ENCODE data around the gene KCNMA1.

Gene KCNMA1

DNA sequence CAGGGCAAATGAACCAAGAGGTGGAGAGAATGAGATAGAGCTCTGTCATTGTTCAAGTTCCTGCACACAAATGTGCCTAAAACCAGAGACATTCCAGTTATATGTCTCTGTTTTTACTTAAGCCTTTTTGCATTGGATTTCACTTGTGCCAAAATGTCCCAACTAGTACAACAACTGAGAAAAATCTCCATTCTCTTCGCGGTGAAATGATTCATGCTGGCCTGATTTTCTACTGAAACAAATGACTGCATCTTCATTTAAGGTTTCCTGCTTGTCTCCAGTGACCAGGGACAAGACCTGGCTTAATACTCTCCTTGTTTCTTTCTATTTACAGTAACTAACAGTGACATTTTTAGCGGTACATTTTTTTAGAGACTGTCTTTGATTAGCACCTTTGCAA is 714.9 kb downstream of the KCNMA1 start:
- FAIRE-seq (no peak), DNase-seq (ENCODE audit: insufficient read length, low spot score) (no peak)
- TF ChIP-seq, protein P1, sequence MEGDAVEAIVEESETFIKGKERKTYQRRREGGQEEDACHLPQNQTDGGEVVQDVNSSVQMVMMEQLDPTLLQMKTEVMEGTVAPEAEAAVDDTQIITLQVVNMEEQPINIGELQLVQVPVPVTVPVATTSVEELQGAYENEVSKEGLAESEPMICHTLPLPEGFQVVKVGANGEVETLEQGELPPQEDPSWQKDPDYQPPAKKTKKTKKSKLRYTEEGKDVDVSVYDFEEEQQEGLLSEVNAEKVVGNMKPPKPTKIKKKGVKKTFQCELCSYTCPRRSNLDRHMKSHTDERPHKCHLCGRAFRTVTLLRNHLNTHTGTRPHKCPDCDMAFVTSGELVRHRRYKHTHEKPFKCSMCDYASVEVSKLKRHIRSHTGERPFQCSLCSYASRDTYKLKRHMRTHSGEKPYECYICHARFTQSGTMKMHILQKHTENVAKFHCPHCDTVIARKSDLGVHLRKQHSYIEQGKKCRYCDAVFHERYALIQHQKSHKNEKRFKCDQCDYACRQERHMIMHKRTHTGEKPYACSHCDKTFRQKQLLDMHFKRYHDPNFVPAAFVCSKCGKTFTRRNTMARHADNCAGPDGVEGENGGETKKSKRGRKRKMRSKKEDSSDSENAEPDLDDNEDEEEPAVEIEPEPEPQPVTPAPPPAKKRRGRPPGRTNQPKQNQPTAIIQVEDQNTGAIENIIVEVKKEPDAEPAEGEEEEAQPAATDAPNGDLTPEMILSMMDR (IDR thresholded peaks at IDR 0.05; ENCODE audit: insufficient read depth, missing control alignments) = no peak

DNA sequence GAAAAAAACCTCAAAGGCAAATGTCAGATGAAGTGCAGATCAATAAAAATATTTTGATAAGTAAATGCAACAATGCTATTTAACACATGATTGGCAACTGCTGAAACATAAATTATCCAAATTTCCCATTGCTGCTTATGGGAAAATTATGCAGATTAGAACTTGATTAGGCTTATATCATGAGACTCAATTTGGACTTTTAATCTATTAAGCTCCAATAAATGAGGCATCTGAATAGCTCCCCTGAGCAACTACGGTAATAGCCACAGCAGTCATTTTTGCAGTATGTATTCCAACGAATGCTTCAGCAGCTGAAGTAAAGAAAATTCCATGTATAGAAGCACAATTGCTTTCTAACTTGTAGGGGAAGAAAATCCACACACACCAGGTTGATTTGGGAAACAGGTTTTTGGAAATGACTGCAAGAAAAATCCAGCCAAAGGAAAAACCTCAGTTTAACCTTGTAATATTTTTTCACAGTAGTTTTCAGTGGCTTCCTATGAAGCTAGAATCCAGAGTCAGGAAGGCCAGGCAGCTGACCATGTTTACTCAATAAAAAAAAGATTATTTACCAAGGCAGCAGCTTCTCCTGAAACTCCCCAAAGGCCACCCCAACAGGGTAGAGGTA is 716.1 kb downstream of the KCNMA1 start:
- DNase-seq (ENCODE audit: insufficient read length, low spot score) (no peak), FAIRE-seq (no peak)

DNA sequence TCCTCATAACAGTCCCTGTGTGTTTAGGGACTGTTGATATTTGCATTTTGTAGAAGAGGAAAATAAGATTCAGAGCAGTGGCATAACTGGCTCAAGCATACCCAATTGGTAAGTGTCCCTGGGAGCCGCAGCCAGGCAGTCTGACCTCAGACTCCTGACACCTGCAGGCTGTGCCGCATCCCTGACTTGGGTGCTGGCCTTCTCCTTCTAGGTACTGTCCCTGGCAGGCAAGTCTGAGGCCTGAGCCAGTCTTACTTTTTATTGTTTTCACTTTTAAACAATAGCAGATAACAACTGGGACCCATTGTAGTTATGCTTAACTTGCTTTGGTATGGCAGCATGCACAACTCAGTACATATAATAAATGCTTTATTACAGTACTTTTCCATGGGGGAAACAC is 717.0 kb downstream of the KCNMA1 start:
- DNase-seq (ENCODE audit: insufficient read length, low spot score) = no peak
- FAIRE-seq = no peak
- TF ChIP-seq, protein P1 (IDR thresholded peaks at IDR 0.05; ENCODE audit: insufficient read depth, missing control alignments) = no peak

More for the DNA sequence above, 716.1 kb downstream of the KCNMA1 start:
- TF ChIP-seq, protein P1 (IDR thresholded peaks at IDR 0.05; ENCODE audit: insufficient read depth, missing control alignments) = no peak

DNA sequence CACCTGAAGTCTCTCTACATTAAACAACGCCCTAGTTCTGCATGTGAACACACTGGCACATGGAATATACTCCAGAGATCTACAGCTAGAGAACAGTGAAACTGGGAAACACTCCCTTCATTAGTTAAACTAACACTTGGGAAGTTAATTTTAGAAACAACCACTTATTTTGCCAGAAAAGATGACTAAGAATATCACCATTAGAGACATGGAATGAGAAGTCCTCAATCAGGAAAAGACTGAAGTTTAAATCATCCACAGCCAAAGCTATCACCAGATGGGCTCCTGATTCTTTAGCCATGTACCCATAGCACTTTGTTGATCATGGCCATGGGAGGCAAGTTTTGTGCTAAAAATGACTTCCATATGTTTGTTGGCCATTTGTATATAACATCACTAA is 719.5 kb downstream of the KCNMA1 start:
- DNase-seq (ENCODE audit: insufficient read length, low spot score) = no peak

DNA sequence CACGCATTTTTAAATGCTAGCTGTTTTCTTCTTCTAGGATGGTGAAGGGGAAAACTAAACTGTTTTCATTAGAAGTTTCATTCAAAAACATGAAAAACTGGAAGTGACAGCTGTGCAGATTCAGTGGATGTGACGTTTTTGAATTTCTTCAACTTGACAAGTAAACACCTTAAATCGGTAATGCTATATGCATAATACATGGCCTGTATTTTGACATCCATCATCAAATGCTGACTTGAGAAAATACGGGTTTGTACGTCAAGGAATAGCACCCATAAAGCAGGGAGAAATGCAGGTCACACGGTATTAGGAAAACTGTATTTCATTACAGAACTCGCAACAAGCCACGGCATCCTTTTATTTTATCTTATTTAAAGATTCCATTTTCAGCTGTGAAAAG is 720.5 kb downstream of the KCNMA1 start:
- TF ChIP-seq, protein P1 (IDR thresholded peaks at IDR 0.05; ENCODE audit: insufficient read depth, missing control alignments) = no peak
- FAIRE-seq (no peak), DNase-seq (ENCODE audit: insufficient read length, low spot score) (no peak)

More for the DNA sequence above, 719.5 kb downstream of the KCNMA1 start:
- FAIRE-seq = no peak
- TF ChIP-seq, protein P1 (IDR thresholded peaks at IDR 0.05; ENCODE audit: insufficient read depth, missing control alignments) = no peak

DNA sequence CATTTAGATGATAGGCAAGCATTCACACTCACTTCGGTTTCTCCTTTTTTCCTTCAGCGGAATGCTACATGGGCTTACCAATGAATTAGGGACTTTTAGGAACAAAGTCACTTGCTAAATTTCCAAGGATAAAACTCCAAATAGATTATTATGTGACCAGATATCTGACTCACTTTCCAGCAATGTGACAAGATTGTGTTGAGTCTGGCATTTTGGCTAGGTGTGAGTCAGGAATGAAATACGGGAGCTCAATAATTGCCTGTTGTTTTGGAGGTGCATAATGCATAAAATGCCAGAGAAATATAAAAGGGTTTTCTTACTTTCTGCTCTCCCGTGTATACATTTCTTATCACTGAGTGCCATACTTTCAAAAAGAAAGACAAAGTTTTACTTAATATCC is 721.1 kb downstream of the KCNMA1 start:
- TF ChIP-seq, protein P1 (IDR thresholded peaks at IDR 0.05; ENCODE audit: insufficient read depth, missing control alignments) = no peak
- FAIRE-seq = no peak
- DNase-seq (ENCODE audit: insufficient read length, low spot score) = no peak

DNA sequence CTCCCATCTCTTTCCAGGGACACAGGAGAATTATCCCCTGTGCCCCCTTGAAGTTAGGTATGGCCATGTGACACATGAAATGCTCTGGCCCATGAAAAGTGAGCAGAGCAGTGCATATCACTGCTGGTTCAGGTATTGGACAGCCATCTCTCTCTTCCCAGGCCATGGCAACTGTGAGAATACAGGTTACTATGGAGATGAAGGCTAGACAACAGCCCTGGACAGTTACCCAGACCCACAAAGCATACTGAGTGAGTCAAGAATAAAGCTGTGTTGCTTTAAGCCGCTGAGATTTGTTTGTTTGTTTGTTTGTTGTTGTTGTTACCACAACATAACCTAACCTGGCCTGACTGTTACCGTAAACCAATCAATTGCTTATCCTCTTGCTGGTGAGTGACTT is 722.3 kb downstream of the KCNMA1 start:
- DNase-seq (ENCODE audit: insufficient read length, low spot score) (no peak), FAIRE-seq (no peak)
- TF ChIP-seq, protein P1 (IDR thresholded peaks at IDR 0.05; ENCODE audit: insufficient read depth, missing control alignments) = no peak

Data from D721Med (cell line).